Liver (tissue), 9 donors: Measurements from ENCODE around the gene KCNS3. TPM values are rescaled to one million over a fixed set of nuclear protein-coding genes. Genes with fewer than 3 reads are reported as not detected.

Source experiments
- DNase-seq: peaks from one replicate; pipeline ENCODE4 v3.0.0-alpha.2; 2017; ENCODE audit warnings: low spot score
- H3K27ac ChIP-seq, 2 donors: one replicate each; pipeline ENCODE4 v1.7.0; 2013; ENCODE audit warnings: inconsistent platforms in 2 of 2, low read length in 2 of 2, control low read depth in 1 of 2, low read depth in 1 of 2, mild to moderate bottlenecking in 1 of 2
- H3K27me3 ChIP-seq, 4 donors: one replicate each; pipeline versions ENCODE4 v1.6.1 to v1.7.0; 2013; ENCODE audit warnings: low read length in 3 of 4, inconsistent platforms in 1 of 4, mild to moderate bottlenecking in 1 of 4, moderate library complexity in 1 of 4; ENCODE audit not compliant: control insufficient read depth in 4 of 4, insufficient read depth in 4 of 4
- H3K36me3 ChIP-seq, 4 donors: one replicate each; pipeline versions ENCODE4 v1.6.1 to v1.7.0; 2013; ENCODE audit warnings: low read length in 3 of 4, mild to moderate bottlenecking in 3 of 4, low read depth in 1 of 4, moderate library complexity in 1 of 4; ENCODE audit not compliant: control insufficient read depth in 4 of 4, insufficient read depth in 3 of 4
- H3K4me1 ChIP-seq, 4 donors: one replicate each; pipeline versions ENCODE4 v1.6.1 to v1.7.0; 2013; ENCODE audit warnings: low read length in 3 of 4, mild to moderate bottlenecking in 3 of 4, moderate library complexity in 1 of 4; ENCODE audit not compliant: control insufficient read depth in 4 of 4, insufficient read depth in 4 of 4
- H3K4me3 ChIP-seq, 3 donors: one replicate each; pipeline versions ENCODE4 v1.6.1 to v1.7.0; 2013; ENCODE audit warnings: low read length in 3 of 3, control low read depth in 1 of 3, low read depth in 1 of 3, mild to moderate bottlenecking in 1 of 3
- H3K9ac ChIP-seq, 2 donors: one replicate each; pipeline ENCODE4 v1.7.0; 2013; ENCODE audit warnings: low read length in 2 of 2, mild to moderate bottlenecking in 2 of 2, moderate library complexity in 2 of 2, control low read depth in 1 of 2, low read depth in 1 of 2
- H3K9me3 ChIP-seq, 4 donors: one replicate each; pipeline versions ENCODE4 v1.6.1 to v1.7.0; 2013; ENCODE audit warnings: low read length in 3 of 4; ENCODE audit not compliant: control insufficient read depth in 4 of 4
- ATF3 ChIP-seq: IDR thresholded peaks from 2 replicates; pipeline ENCODE4 v1.6.1; 2016; ENCODE audit warnings: antibody characterized with exemption
- CTCF ChIP-seq: fragments of 150-350 bp; IDR thresholded peaks from 2 replicates; pipeline ENCODE4 v1.5.1; 2017; ENCODE audit warnings: improper control_type of control experiment, low read depth, low read length; ENCODE audit not compliant: missing input control
- EGR1 ChIP-seq, 2 donors: IDR thresholded peaks; 2 replicates each; pipeline ENCODE4 v1.6.1; 2016 to 2018; ENCODE audit warnings: antibody characterized with exemption in 2 of 2, low read depth in 2 of 2
- FOXA1 ChIP-seq: IDR thresholded peaks from 2 replicates; pipeline ENCODE4 v1.6.1; 2016; ENCODE audit warnings: antibody characterized with exemption
- FOXA2 ChIP-seq: IDR thresholded peaks from 2 replicates; pipeline ENCODE4 v1.6.1; 2016; ENCODE audit warnings: antibody characterized with exemption
- GABPA ChIP-seq, 2 donors: IDR thresholded peaks in 1 of 2; conservative IDR thresholded peaks in 1 of 2; 2 replicates each; pipeline ENCODE4 v1.6.1; 2016; ENCODE audit warnings: antibody characterized with exemption in 2 of 2, mild to moderate bottlenecking in 1 of 2, moderate library complexity in 1 of 2
- JUND ChIP-seq, 2 donors: IDR thresholded peaks; 2 replicates each; pipeline ENCODE4 v1.6.1; 2016; ENCODE audit warnings: antibody characterized with exemption in 2 of 2
- RAD21 ChIP-seq, 2 donors: IDR thresholded peaks; 2 replicates each; pipeline ENCODE4 v1.6.1; 2016; ENCODE audit warnings: antibody characterized with exemption in 2 of 2, mild to moderate bottlenecking in 2 of 2
- REST ChIP-seq: IDR thresholded peaks from 2 replicates; pipeline ENCODE4 v1.6.1; 2016; ENCODE audit warnings: antibody characterized with exemption, mild to moderate bottlenecking
- RXRA ChIP-seq, 2 donors: IDR thresholded peaks; 2 replicates each; pipeline ENCODE4 v1.6.1; 2017 to 2018; ENCODE audit warnings: antibody characterized with exemption in 2 of 2, mild to moderate bottlenecking in 1 of 2
- SP1 ChIP-seq: IDR thresholded peaks from 2 replicates; pipeline ENCODE4 v1.6.1; 2018; ENCODE audit warnings: antibody characterized with exemption, mild to moderate bottlenecking
- TAF1 ChIP-seq: conservative IDR thresholded peaks from 2 replicates; pipeline ENCODE4 v1.6.1; 2016; ENCODE audit warnings: antibody characterized with exemption, mild to moderate bottlenecking
- YY1 ChIP-seq: IDR thresholded peaks from 2 replicates; pipeline ENCODE4 v1.6.1; 2016; ENCODE audit warnings: antibody characterized with exemption, mild to moderate bottlenecking
- ZBTB33 ChIP-seq: IDR thresholded peaks from 2 replicates; pipeline ENCODE4 v1.6.1; 2016; ENCODE audit warnings: antibody characterized with exemption
- WGBS: extraction: QIAGEN DNeasy Blood & Tissue Kit; methylation state at CpG from one replicate; pipeline ENCODE4 v1.1.7; 2013; 5-methylcytosine and 5-hydroxymethylcytosine counted together
- polyA plus RNA-seq, 2 donors: library from polyadenylated mRNA; stranded (reverse) in 1 of 2; unstranded in 1 of 2; fragments of 200-250 nt in 1 of 2; fragments of >200 nt in 1 of 2; fragmentation: Nextera tagmentation in 1 of 2; extraction: Ambion mirVana in 1 of 2; gene quantifications; one replicate each; pipeline versions ENCODE4 v1.2.1 to v1.2.3, GENCODE V29; 2013 to 2015
- total RNA-seq, 2 donors: library from RNA; depleted of rRNA; stranded (reverse); fragments of >200 nt; gene quantifications; one replicate each; pipeline ENCODE4 v1.2.3, GENCODE V29; 2014
- donor health status: healthy.
- donor health status: healthy.
- donor health status: healthy.
- donor health status: healthy.
- donor health status: healthy.

Gene KCNS3
- total and polyA plus RNA-seq, 4 donors: 0.56 to 2.8 (median 1.7) TPM

DNA sequence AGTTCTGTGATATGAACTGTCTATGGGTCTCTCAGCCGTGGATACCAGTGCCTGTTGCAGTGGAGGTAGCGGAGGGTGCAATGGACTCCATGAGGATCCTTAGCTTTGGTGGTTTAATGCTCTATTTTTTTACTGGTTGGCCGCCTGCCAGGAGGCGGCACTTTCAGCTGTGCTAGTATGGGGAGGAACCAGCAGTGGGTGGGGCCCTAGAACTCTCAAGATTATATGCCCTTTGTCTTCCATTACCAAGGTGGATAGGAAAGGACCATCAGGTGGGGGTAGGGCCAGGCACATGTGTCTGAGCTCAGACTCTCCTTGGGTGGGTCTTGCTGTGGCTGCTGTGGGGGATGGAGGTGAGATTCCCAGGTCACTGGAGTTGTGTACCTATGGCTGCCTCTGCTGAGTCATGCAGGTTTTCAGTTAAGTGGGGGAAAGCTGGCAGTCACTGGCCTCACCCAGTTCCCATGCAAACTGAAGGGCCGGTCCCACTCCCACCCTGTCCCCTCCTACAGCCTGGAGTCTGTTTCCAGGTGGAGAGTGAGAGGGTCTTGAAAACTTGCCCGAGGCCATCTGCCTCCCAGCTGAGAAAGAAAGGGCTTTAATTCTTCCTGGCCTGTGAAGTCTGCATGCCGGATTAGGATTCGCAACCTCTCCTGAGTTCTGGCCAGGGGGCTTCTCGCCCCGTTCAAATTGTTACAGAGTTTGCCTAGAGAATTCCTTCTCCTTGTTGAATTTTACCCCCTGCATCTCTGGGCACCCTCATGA is 14.5 kb downstream of the KCNS3 start:
- Histone ChIP-seq H3K9ac (no peak overlapping the region), H3K27me3 (no peaks in the 10 kb centered on the region), H3K9me3 (no peaks in the 10 kb centered on the region), H3K27ac (no peak overlapping the region), H3K36me3 (no peaks in the 10 kb centered on the region), H3K4me1 (no peaks in the 10 kb centered on the region), H3K4me3 (no peak overlapping the region)
- DNase-seq: no peak
- WGBS: 67% methylated on average over 10 of the region's 10 CpGs
- TF ChIP-seq YY1 (no peak), REST (no peak), GABPA (IDR thresholded peaks at IDR 0.05 in 1 of 2, conservative IDR thresholded peaks at IDR 0.05 in 1 of 2) (no peak)

DNA sequence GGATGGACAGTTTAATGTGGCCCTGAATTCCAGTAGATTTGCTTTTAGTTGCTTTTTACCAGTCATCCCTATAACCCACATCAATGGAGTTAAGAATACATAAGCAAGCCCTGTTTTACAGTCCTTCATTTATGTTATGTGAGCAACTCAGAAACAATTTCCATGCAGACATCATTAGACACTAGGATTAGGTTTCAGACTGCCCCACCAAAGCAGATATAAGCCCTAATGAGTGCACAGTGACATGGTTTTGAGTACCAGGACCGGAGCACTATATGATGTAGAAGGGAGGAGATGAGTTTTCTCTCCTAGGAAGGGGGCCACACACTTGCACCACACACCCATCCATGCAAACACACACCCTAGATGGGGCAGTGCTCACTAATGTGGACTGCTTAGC is 15.5 kb downstream of the KCNS3 start:
- DNase-seq: no peak
- Histone ChIP-seq H3K36me3 (no peaks in the 10 kb centered on the region), H3K4me1 (no peaks in the 10 kb centered on the region), H3K27me3 (no peaks in the 10 kb centered on the region), H3K4me3 (no peak overlapping the region), H3K9me3 (no peaks in the 10 kb centered on the region), H3K9ac (no peak overlapping the region), H3K27ac (no peak overlapping the region)
- 35% methylated on average over 1 of the region's 1 CpG for WGBS
- no peak for TF ChIP-seq FOXA1
- TF ChIP-seq CTCF: no peak
- TF ChIP-seq FOXA2: no peak
- no peak for TF ChIP-seq SP1
- TF ChIP-seq ATF3: no peak
- no peak for TF ChIP-seq ZBTB33
- no peak for TF ChIP-seq EGR1 (IDR thresholded peaks at IDR 0.05; ENCODE audit: low read depth in 2 of 2)
- TF ChIP-seq REST: no peak
- no peak for TF ChIP-seq TAF1
- TF ChIP-seq JUND (IDR thresholded peaks at IDR 0.05): no peak
- no peak for TF ChIP-seq RXRA (IDR thresholded peaks at IDR 0.05)
- no peak for TF ChIP-seq YY1
- no peak for TF ChIP-seq RAD21 (IDR thresholded peaks at IDR 0.05)
